NCI-H1417 treated with DMSO at 0.1 percent for 48 hours (cell line): ENCODE measurements around the gene MAS1L.
"Not testable (repeated sequence)": the region's sequence is repeated elsewhere in the genome, so short reads cannot be mapped to it uniquely, and the experiment has no call there.

ENCODE experiments used
- DNase-seq: peaks from one replicate; lab custom pipeline; 2025; lab: John Stamatoyannopoulos, UW

MAS1L gene

DNA sequence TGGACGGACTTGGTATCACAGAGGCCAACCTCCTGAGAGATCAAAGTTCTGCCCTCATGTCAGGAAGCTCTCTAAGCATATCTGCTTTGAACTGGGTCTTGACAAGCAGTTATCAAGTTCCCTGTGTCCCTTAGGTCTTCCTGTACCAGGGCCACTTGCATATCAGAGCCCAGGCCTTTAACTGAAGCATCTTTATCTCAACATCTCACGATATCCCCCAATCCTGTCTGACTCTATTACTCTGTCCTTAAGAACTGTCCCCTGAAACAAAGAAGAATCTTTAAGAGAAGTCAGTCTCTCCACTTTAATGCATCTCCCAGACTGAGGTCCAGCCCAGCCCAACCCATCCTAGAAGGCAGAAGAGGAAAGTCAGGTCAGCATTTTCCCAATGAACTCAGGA, 8.2 kb downstream of the MAS1L start:
- DNase-seq: no peak

DNA sequence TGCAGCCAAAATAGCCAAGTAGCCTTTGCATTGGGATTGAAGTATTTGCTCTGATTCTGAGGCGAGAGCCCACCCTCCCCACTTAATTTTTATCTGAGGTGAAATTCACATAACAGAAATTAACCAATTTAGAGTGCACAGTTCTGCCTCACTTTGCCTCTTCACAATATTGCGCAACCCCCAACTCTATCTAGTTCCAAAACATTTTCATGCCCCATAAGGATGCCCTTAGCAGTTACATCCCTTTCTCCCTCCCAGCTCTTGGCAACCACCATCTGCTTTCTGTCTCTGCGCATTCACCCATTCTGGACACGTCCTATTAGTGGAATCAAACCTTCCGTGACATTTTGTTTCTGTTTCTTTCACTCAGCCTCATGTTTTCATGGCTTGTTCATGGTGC, 9.0 kb downstream of the MAS1L start:
- no peak for DNase-seq

DNA sequence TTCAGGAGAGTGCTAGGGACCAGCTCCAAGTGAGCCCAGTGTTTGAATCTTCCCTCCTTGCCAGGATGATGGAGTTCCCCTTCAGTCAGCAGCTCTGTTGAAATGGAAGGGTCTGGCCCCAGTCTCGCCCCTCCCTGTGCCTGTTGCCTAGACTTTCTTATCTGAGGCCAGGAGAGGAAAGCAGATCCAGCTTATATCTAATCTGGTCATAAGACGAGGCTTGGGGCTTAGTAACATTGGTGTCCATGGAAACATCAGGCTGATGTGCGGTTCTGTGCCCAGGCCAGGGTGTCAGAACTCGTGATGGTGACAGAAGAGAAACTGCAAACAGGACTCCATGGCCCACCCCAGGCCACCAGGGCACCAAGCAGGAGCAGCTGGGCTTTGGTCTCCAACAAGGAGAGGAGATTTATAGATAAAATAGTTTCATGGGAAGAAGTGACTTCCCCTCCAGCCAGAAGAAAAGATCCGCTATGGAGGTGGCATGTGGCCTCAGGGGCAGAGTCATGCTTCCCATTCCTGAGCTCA, 9.8 kb downstream of the MAS1L start:
- DNase-seq: no peak

DNA sequence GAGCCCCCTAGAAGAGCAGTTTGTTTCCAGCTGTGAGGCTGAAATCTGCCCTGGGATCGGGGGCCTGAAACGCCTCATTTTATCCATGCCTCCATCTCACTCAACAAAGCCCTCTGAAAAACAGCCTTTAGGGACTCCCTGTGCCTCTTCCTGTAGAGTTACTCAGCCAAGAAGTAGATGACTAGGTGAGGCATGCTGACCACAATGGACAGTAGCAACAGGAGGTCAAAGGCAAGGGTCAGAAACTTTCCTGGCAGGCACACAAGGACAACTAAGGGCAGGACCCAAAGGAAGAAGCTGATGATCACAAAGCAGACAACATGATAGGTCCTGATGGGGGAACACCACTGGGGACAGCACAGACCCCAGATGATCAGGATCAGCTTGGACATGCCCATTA, 12.8 kb downstream of the MAS1L start:
- no peak for DNase-seq

DNA sequence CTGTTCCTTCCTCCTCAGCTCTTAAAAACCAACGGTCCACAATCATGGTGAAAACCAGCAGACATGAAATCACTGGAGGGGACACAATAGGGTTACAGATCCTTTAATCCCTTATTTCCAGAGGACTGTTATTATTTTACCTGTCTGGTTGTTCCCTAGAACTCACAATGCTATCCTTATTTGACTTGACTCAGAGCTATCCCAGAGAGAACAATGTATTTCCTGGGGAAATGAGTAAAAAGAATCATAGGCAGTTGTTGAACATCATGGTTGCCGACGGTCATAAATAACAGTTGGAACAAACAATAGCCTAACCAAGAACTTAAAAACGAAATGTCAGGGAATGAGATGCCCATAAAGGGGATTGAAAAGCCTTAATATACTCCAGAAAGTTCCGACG, 21.5 kb downstream of the MAS1L start:
- no peak for DNase-seq

DNA sequence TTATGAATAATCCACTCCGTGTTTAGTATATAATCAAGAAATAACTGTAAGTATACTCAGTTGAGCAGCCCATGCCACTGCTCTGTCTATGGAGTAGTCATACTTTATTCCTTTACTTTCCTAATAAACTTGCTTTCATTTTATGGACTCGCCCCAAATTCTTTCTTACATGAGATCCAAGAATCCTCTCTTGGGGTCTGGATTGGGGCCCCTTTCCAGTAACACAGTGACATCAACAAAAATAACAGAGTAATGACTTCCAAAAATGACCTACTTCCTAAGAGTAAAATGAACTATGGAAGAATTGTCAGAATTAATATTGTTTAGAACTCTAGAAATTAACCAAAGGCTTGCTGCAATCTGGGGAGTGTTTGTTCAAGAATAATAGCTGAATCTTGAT, 22.0 kb downstream of the MAS1L start:
- DNase-seq: no peak

DNA sequence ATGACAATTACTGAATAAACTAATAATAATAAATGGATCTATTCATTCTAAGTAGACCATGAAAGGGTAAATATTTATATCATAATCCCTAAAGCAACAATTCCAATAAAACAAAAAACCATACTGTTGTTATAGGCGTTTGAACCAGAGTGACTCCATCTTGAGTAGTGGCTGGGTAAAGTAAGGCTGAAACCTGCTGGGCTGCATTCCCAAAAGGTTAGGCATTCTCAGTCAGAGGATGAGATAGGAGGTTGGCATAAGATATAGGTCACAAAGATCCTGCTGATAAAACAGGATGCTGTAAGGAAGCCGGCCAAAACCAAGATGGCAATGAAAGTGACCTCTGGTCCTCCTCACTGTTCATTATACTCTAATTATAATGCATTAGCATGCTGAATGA, 22.5 kb downstream of the MAS1L start:
- DNase-seq: no peak

DNA sequence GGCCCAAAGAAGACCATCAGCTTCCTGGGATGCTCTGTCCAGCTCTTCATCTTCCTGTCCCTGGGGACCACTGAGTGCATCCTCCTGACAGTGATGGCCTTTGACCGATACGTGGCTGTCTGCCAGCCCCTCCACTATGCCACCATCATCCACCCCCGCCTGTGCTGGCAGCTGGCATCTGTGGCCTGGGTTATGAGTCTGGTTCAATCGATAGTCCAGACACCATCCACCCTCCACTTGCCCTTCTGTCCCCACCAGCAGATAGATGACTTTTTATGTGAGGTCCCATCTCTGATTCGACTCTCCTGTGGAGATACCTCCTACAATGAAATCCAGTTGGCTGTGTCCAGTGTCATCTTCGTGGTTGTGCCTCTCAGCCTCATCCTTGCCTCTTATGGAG, 25.7 kb downstream of the MAS1L start:
- no peak for DNase-seq

DNA sequence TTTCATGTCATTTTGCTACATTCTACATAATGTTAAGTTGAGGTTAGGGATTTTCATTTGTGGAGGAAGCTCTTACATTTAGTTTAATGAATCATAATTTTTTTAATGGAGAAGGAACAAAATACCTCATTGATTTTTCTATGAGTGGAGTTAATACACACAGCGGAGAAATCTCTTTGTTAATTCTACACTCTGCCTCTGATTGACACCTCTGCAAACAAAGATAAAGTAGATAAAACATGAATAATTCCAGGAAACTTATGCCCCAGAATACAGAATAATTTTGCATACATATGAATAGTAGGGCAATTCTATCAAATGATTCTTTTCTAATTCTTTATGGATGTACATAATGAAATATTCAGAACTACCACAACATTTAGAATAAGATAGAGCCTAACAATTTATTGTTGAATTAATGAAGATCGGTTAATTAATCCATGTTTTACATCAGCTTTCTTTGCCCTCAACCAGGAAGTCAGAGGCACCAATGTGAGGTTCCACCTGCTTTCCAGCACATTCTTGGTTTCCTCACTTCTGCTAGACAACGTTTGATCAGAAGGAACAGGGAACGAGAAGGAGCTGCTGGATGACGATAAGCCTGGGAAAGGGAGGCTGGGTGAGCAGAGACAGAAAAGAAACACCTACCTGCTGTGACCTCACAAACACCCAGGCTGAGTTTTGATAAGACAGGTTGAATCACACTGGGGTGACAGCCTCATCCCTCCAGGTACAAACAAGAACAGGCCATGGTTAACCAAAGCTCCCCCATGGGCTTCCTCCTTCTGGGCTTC, 26.5 kb downstream of the MAS1L start:
- no peak for DNase-seq

DNA sequence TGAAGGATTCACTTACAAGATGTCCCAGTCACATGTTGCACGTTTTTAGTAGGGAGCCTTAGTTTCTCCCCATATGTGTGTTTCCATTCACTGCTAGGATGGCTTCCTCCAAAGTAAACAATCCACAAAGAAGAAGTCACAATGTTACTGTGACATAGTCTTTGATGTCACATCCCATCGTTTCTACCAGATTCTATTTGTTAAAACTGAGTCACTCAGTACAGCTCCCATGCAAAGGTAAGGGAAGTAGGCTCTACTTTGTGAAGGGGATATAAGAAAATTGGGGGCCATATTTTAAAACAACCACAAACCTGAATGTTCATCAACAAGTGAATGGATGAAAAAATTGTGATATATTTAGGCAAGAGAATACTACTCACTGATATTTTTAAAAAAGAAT, 30.8 kb downstream of the MAS1L start, which contains the start of the genes OR11A1 and OR2H1:
Gene OR11A1 (minus strand): TSS at position 101 of the 400 bp plus-strand sequence. CDS start 29,430 bp downstream, outside the sequence.
Gene OR2H1 (plus strand): TSS at position 185 of the 400 bp plus-strand sequence. CDS start 4,615 bp downstream, outside the sequence.
- no peak for DNase-seq

DNA sequence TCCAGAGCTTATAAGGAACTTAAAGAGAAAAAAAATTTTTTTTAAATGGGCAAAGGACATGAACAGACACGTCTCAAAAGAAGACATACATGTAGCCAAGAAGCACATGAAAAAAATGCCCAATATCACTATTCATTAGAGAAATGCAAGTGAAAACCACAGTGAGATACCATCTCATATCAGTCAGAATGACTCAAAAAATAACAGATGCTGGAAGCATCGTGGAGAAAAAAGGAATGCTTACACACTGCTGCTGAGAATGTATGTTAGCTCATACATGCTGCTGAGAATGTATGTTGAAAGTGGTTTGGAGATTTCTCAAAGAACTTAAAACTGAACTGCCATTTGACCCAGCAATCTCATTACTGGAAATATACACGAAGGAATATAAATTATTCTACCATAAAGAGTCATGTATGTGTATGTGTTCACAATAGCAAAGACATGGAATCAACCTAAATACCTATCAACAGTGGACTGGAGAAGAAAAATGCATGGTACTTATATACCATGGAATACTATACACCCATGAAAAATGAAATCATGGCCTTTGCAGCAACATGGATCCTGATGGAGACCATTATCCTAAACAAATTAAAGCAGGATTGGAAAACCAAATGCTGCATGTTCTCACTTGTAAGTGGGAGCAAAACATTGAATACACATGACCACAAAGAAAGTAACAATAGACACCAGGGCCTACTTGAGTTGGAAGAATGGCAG, 36.1 kb downstream of the MAS1L start:
- DNase-seq: no peak

DNA sequence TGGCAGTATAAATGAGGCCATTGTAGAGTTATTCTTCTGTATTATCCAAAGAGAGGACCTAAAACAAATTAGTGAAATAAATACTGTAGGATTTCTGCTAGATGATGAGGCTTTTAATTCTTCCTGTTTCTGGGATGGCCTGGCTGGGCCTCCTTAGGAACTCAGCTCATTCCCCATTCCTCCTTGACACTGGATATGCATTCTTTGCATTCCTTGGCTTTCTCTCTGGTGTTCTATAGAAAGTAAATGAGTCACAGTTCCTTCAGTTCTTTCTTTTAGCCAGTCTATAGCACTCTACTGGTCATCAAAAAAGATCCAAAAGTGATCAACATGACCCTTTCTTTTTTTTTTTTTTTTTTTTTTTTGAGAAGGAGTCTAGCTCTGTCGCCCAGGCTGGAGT, 40.1 kb downstream of the MAS1L start:
- DNase-seq: no peak

DNA sequence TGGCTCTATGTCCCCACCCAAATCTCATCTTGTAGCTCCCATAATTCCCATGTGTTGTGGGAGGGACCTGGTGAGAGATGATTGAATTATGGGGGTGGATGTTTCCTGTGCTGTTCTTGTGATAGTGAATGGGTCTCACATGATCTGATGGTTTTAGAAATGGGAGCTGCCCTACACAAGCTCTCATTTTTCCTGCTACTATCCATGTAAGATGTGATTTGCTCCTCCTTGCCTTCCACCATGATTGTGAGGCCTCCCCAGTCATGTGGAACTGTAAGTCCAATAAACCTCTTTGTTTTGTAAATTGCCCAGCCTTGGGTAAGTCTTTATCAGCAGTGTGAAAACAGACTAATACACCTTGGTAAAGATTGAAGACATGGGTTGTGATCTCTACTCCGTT, 43.7 kb downstream of the MAS1L start:
- not testable (repeated sequence) for DNase-seq

DNA sequence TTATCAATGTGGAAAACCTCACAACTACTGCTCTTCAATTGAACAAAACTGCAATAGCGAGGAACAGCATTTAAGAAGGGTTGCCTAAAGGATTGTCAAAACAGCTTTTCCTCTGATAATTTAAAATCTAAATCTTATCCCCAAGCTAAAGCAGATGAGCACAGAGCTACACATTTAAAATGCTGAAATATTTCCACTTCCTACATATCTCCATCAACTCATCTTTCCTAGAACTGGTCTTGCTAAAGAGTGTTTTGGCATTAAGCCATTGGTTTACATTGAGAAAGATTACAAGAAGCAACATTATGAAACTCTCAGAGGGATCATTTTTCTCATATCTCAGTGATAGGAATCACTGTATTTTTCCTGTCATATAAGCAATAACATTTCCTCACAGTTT, 45.0 kb downstream of the MAS1L start:
- no peak for DNase-seq

DNA sequence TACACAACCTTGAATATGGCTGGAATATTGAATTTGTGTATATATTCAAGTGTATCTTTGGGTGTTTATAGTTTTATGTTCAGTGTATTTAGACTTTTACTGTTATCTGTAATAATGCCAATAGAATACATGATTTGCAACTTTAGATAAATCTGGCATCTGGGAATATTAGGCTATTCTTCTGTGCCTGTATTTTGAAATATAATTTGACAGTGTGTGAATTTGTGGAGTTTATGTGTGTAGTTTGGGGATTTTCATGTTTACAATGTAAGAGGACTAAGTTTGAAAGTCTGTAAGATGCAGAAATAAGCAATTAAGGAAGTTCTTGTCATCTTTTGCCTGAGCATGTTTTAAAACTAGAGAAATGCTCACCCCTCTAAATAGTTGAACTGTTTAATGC, 48.8 kb downstream of the MAS1L start, which contains the start of gene OR10C1:
Gene OR10C1 (plus strand): TSS at position 301 of the 400 bp plus-strand sequence. CDS start 710 bp downstream, outside the sequence.
- no peak for DNase-seq

DNA sequence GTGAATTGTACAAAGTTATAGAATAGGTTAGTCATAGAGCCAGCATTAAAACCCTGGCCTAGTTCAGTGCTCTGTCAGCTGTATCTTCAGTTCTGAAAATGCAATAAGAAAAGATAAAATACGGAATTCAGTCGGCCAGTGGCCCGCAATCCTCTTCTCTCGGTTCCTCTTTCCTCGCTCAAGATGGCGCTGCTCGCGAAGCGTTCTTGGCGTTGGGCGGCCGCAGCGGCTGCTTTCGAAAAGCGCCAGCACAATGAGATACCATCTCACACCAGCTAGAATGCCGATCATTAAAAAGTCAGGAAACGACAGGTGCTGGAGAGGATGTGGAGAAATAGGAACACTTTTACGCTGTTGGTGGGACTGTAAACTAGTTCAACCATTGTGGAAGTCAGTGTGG, 51.0 kb downstream of the MAS1L start:
- DNase-seq: not testable (repeated sequence)
